GM12865 (cell line): ENCODE results near the gene RAB26.
"Not testable (repeated sequence)": the region's sequence is repeated elsewhere in the genome, so short reads cannot be mapped to it uniquely, and the experiment has no call there.

Experiments used
- DNase-seq: peaks from one replicate; pipeline ENCODE4 v3.0.0; 2010; ENCODE audit warnings: low read depth
- H3K4me3 ChIP-seq: 2 replicates; pipeline ENCODE4 v1.5.1; 2011; ENCODE audit warnings: mild to moderate bottlenecking, low read depth, low read length, control low read depth
- TF ChIP-seq, protein P1 (sequence below): IDR thresholded peaks from 2 replicates; pipeline ENCODE4 v1.5.1; 2011; ENCODE audit warnings: low read length, control low read depth, low read depth, inconsistent platforms; ENCODE audit not compliant: insufficient read depth; ENCODE audit errors: missing control alignments

Gene RAB26

GRCh38 chr16:2124694-2125444 lies 23.6 kb upstream of the RAB26 start:
- not testable (repeated sequence) for H3K4me3 ChIP-seq, DNase-seq

DNA sequence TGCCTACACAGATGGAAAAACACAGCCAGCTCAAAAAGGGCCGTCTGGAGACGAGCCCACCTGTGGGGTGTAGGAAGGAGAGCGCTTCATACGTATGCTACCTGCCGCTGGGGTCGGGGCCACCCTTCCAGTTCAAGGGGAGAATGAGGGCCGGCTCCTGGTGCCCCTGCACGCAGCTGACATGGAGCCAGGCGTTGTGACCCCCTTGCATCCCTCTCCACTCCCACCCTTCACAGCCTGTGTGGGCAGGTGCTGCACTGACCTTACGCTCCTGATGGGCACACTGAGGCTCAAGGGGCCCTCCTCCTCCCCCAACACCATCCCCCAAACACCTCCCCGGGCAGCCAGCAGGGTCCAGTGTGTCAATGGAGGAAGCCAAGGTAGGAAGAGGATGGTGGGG lies 22.8 kb upstream of the RAB26 start:
- not testable (repeated sequence) for H3K4me3 ChIP-seq, DNase-seq

GRCh38 chr16:2126161-2126743 lies 22.2 kb upstream of the RAB26 start:
- DNase-seq, H3K4me3 ChIP-seq: not testable (repeated sequence)

- not testable (repeated sequence) for H3K4me3 ChIP-seq, DNase-seq
Observed at GRCh38 chr16:2126928-2127556, 21.4 kb upstream of the RAB26 start.

- not testable (repeated sequence) for DNase-seq
Observed at GRCh38 chr16:2127630-2128280, 20.7 kb upstream of the RAB26 start.

GRCh38 chr16:2129251-2129650 lies 19.2 kb upstream of the RAB26 start:
- DNase-seq, H3K4me3 ChIP-seq: not testable (repeated sequence)

More at GRCh38 chr16:2127630-2128280, 20.7 kb upstream of the RAB26 start:
- H3K4me3 ChIP-seq = not testable (repeated sequence)

DNA sequence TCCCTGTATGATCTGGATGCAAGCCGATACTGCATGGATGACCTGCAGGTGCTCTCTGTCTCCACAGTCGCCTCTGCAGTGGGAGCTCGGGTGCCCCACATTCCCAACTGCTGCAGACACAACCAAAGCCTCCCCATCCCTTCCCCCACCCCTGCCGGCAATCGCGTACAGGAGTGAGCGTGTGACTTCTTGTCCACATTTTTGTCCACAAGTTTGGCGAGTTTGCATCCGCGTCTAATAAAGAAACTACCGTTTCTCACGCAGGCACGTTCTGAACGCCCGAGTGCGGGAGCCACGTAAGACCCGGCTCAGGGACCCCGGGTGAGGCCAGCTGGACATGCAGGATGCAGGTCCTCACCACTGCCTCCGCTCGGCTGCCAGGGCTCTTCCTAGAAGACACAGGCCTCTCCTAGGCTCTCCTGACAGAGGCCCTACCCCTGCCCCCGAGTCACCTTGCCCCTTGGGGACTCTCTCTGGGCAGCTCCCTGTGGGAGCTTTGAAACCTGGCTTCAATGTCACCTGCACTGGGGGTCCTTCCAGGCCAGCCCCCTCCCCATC lies 18.5 kb upstream of the RAB26 start:
- H3K4me3 ChIP-seq, DNase-seq: not testable (repeated sequence)

DNA sequence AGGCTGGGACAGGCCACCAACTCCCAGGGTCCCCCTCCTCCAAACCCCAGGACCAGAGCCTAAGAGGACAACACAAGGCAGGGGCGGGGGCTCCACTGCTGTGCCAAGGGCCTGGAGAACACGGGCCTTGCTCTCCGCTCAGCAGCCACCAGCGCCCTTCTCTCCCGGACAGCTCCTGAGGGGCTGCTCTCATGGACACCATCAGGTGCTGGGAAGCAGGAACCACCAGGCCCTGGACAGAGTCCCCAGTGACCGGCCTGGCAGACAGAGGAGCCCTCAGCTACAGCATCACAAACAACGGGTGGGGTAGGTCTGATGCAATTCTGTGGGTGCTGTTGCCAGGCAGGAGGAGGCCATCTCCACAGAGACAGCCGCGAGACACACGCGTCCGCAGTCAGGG lies 14.6 kb upstream of the RAB26 start:
- DNase-seq = not testable (repeated sequence)

GRCh38 chr16:2135071-2135470 lies 13.4 kb upstream of the RAB26 start:
- H3K4me3 ChIP-seq = peak overlapping the region; percentile 55
- not testable (repeated sequence) for DNase-seq

More for the DNA sequence above, 14.6 kb upstream of the RAB26 start:
- H3K4me3 ChIP-seq = not testable (repeated sequence)

DNA sequence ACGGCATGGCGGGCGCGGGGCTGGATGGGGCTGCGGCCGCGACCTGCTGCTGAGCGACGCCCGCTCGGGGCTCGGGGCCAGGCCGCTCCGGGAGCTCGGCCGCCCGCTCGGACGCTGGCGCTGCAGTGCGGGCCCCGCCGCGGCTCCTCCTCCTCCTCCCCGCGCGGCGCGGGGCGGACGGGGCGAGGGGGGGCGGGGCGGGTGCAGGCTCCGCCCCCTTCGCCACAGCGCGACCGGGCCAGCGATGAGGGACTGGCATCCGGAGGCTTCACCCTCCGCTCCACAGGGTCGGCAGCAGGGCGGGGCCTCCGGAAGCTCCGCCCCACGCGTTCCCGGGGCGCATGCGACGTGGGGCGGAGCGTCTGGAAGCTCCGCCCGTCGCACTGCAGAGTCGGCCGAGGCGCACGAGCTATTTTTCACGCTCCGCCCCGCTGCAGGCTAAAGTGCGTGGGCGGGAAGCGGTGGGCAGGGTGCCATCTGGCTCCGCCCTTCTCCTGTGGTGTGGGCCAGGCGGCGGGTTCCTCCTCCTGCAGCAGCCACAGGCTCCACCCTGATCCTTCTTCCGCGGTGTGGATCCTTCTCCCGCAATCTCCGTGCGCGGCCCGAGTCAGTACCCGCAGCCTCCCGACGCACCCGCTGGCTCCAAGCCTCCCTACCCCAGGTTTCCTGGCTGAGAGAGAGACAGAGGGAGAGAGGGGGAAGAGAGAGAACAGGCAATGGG lies 12.5 kb upstream of the RAB26 start, which contains the start of gene PKD1:
Gene PKD1, minus strand, starts transcription at position 129 of the 721 bp plus-strand sequence. CDS start 209 bp downstream, outside the sequence.
- peak; percentile 97 for DNase-seq
- H3K4me3 ChIP-seq = peak within 1 kb of the TSS; percentile 58

- no peak for DNase-seq
- no peak overlapping the region for H3K4me3 ChIP-seq
- TF ChIP-seq, protein P1, sequence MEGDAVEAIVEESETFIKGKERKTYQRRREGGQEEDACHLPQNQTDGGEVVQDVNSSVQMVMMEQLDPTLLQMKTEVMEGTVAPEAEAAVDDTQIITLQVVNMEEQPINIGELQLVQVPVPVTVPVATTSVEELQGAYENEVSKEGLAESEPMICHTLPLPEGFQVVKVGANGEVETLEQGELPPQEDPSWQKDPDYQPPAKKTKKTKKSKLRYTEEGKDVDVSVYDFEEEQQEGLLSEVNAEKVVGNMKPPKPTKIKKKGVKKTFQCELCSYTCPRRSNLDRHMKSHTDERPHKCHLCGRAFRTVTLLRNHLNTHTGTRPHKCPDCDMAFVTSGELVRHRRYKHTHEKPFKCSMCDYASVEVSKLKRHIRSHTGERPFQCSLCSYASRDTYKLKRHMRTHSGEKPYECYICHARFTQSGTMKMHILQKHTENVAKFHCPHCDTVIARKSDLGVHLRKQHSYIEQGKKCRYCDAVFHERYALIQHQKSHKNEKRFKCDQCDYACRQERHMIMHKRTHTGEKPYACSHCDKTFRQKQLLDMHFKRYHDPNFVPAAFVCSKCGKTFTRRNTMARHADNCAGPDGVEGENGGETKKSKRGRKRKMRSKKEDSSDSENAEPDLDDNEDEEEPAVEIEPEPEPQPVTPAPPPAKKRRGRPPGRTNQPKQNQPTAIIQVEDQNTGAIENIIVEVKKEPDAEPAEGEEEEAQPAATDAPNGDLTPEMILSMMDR = no peak
Observed at GRCh38 chr16:2142942-2143877, 5.2 kb upstream of the RAB26 start.
